ENCODE measurements around the gene TOE1.

GRCh38 chr1:45304311-45305081 is 35.5 kb upstream of the TOE1 start:
- no peak for TF ChIP-seq CTCF (IDR thresholded peaks at IDR 0.05; ENCODE audit: low read length)
- no peak for TF ChIP-seq EZH2 (IDR thresholded peaks at IDR 0.05; ENCODE audit: borderline replicate concordance, low read length)

Measured in OCI-LY1 (cell line).